Caki2 (cell line): ENCODE measurements around the gene TMEM214. TPM values are rescaled to one million over a fixed set of nuclear protein-coding genes. Genes with fewer than 3 reads are reported as not detected.

Experiments used
- DNase-seq: peaks from one replicate; pipeline ENCODE4 v3.0.0-alpha.2; 2015; ENCODE audit warnings: low read depth
- in situ Hi-C: cut with HindIII; loops from 2 replicates; pipeline ENCODE4 v1.10.0; 2016; ENCODE audit warnings: low sequenced_read_pairs, low pct_unique_long_range_greater_than_20kb, mixed read lengths
- total RNA-seq: library from RNA; depleted of rRNA; stranded (reverse); fragments of >200 nt; shearing (Covaris generic); gene quantifications from 2 replicates; pipeline ENCODE4 v1.2.3, GENCODE V29; 2014; ENCODE audit warnings: low replicate concordance

TMEM214 gene
- total RNA-seq, 1 experiment from 2014 or later = 104 TPM

GRCh38 chr2:27051902-27052645 is 19.3 kb downstream of the TMEM214 start:
- in situ Hi-C loops = no loop called here
- DNase-seq = no peak

GRCh38 chr2:27053321-27053720 is 20.6 kb downstream of the TMEM214 start:
- no peak for DNase-seq
- in situ Hi-C loops = no loop called here

GRCh38 chr2:27053776-27054175 is 21.0 kb downstream of the TMEM214 start:
- in situ Hi-C loops = no loop called here
- no peak for DNase-seq

- no peak for DNase-seq
- in situ Hi-C loops = no loop called here
Measured at GRCh38 chr2:27054721-27055120, 22.0 kb downstream of the TMEM214 start.

- in situ Hi-C loops = no loop called here
- no peak for DNase-seq
Measured at GRCh38 chr2:27057184-27057583, 24.4 kb downstream of the TMEM214 start.

- in situ Hi-C loops = no loop called here
- DNase-seq = no peak
Measured at GRCh38 chr2:27058210-27058609, 25.4 kb downstream of the TMEM214 start.

- in situ Hi-C loops = no loop called here
Measured at GRCh38 chr2:27059141-27059820, 26.5 kb downstream of the TMEM214 start.

GRCh38 chr2:27060323-27060722 is 27.6 kb downstream of the TMEM214 start:
- DNase-seq = no peak
- in situ Hi-C loops = no loop called here

More at GRCh38 chr2:27059141-27059820, 26.5 kb downstream of the TMEM214 start:
- no peak for DNase-seq

- no peak for DNase-seq
- in situ Hi-C loops = no loop called here
Measured at GRCh38 chr2:27065128-27065527, 32.4 kb downstream of the TMEM214 start.

- in situ Hi-C loops = no loop called here
- no peak for DNase-seq
Measured at GRCh38 chr2:27067385-27067784, 34.6 kb downstream of the TMEM214 start.

GRCh38 chr2:27069436-27069835 is 36.7 kb downstream of the TMEM214 start:
- DNase-seq = no peak
- in situ Hi-C loops = no loop called here

- DNase-seq = no peak
- in situ Hi-C loops = no loop called here
Measured at GRCh38 chr2:27069961-27070618, 37.3 kb downstream of the TMEM214 start.

GRCh38 chr2:27070653-27071276 is 38.0 kb downstream of the TMEM214 start:
- DNase-seq = no peak
- in situ Hi-C loops = no loop called here

GRCh38 chr2:27071277-27071989 is 38.7 kb downstream of the TMEM214 start, which contains the start of gene OST4:
OST4 (minus strand) TSS chr2:27071654.
- in situ Hi-C loops = no loop called here
- DNase-seq = peak; percentile 89

- DNase-seq = no peak
- in situ Hi-C loops = no loop called here
Measured at GRCh38 chr2:27071990-27072830, 39.4 kb downstream of the TMEM214 start.

GRCh38 chr2:27072920-27073319 is 40.2 kb downstream of the TMEM214 start:
- in situ Hi-C loops = no loop called here
- DNase-seq = no peak

- in situ Hi-C loops = no loop called here
- DNase-seq = no peak
Measured at GRCh38 chr2:27073782-27074181, 41.0 kb downstream of the TMEM214 start.
